ENCODE measurements around the gene FAM13A.

GRCh38 chr4:88985088-88985773 is 71.8 kb downstream of the FAM13A start:
- no peak for TF ChIP-seq SP1 (IDR thresholded peaks at IDR 0.05)
- no peak for TF ChIP-seq FOXA1 (IDR thresholded peaks at IDR 0.05)
- no peak for TF ChIP-seq L3MBTL2 (conservative IDR thresholded peaks at IDR 0.05)
- TF ChIP-seq FOXK2 (IDR thresholded peaks at IDR 0.05): no peak
- no peak for TF ChIP-seq ELF4 (IDR thresholded peaks at IDR 0.05)
- no peak for TF ChIP-seq SUZ12 (IDR thresholded peaks at IDR 0.05)
- no peak for TF ChIP-seq LEF1 (IDR thresholded peaks at IDR 0.05; ENCODE audit: borderline replicate concordance)
- TF ChIP-seq TARDBP (IDR thresholded peaks at IDR 0.05): no peak
- no peak for TF ChIP-seq HDGF (IDR thresholded peaks at IDR 0.05; ENCODE audit: borderline replicate concordance)
- no peak for TF ChIP-seq NFRKB (IDR thresholded peaks at IDR 0.05)

All from HEK293T (cell line).